ENCODE data around the gene SPRYD3. TPM values are rescaled to one million over a fixed set of nuclear protein-coding genes. Genes with fewer than 3 reads are reported as not detected.

The SPRYD3 gene
- total RNA-seq, 1 donor, result 33.0 TPM

DNA sequence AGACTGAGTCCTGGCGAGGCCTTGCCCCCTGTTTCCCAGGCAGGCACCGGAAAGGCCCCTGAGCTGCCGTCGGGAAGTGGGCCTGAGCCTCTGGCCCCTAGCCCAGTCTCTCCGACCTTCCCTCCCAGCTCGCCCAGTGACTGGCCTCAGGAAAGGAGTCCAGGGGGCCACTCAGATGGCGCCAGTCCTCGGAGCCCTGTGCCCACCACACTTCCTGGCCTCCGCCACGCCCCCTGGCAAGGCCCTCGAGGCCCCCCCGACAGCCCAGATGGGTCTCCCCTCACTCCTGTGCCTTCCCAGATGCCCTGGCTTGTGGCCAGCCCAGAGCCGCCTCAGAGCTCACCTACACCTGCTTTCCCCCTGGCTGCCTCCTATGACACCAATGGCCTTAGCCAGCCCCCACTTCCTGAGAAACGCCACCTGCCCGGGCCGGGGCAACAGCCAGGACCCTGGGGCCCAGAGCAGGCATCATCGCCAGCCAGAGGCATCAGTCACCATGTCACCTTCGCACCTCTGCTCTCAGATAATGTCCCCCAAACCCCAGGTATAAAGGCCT is 18.4 kb downstream of the SPRYD3 start:
- DNase-seq (ENCODE audit: low read depth), result no peak
- no peak overlapping the region for H3K4me3 ChIP-seq (ENCODE audit: low read depth, low read length)
- TF ChIP-seq, protein P1, sequence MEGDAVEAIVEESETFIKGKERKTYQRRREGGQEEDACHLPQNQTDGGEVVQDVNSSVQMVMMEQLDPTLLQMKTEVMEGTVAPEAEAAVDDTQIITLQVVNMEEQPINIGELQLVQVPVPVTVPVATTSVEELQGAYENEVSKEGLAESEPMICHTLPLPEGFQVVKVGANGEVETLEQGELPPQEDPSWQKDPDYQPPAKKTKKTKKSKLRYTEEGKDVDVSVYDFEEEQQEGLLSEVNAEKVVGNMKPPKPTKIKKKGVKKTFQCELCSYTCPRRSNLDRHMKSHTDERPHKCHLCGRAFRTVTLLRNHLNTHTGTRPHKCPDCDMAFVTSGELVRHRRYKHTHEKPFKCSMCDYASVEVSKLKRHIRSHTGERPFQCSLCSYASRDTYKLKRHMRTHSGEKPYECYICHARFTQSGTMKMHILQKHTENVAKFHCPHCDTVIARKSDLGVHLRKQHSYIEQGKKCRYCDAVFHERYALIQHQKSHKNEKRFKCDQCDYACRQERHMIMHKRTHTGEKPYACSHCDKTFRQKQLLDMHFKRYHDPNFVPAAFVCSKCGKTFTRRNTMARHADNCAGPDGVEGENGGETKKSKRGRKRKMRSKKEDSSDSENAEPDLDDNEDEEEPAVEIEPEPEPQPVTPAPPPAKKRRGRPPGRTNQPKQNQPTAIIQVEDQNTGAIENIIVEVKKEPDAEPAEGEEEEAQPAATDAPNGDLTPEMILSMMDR (IDR thresholded peaks at IDR 0.05; ENCODE audit: insufficient read depth, low read length), result no peak

DNA sequence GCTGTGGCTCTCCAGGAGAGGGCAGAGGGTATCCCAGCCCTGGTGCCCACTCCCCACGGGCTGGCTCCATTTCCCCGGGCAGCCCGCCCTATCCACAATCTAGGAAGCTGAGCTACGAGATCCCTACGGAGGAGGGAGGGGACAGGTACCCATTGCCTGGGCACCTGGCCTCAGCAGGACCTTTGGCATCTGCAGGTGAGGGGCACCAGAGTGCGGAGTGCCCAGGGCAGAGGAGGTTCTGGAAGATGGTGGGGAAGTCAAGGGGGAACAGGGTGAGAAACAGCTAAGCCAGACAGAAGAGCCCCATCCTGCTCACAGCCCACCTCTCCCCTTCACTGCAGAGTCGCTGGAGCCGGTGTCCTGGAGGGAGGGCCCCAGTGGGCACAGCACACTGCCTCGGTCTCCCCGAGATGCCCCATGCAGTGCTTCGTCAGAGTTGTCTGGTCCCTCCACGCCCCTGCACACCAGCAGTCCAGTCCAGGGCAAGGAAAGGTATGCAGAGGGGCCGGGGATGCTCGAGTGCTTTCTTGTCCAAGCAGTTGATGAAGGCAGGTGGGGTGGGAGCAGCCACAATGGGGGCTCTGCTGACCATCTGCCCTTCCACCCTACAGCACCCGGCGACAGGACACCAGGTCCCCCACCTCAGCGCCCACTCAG is 19.0 kb downstream of the SPRYD3 start:
- TF ChIP-seq, protein P1 (IDR thresholded peaks at IDR 0.05; ENCODE audit: insufficient read depth, low read length), result no peak
- DNase-seq (ENCODE audit: low read depth), result no peak
- H3K4me3 ChIP-seq (ENCODE audit: low read depth, low read length), result no peak overlapping the region

DNA sequence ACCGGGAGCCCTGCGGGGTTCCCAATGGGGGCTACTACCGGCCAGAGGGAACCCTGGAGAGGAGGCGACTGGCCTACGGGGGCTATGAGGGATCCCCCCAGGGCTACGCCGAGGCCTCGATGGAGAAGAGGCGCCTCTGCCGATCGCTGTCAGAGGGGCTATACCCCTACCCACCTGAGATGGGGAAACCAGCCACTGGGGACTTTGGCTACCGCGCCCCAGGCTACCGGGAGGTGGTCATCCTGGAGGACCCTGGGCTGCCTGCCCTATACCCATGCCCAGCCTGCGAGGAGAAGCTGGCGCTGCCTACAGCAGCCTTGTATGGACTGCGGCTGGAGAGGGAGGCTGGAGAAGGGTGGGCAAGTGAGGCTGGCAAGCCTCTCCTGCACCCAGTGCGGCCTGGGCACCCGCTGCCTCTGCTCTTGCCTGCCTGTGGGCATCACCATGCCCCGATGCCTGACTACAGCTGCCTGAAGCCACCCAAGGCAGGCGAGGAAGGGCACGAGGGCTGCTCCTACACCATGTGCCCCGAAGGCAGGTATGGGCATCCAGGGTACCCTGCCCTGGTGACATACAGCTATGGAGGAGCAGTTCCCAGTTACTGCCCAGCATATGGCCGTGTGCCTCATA is 19.6 kb downstream of the SPRYD3 start:
- TF ChIP-seq, protein P1 (IDR thresholded peaks at IDR 0.05; ENCODE audit: insufficient read depth, low read length), result no peak
- H3K4me3 ChIP-seq (ENCODE audit: low read depth, low read length), result no peak overlapping the region
- DNase-seq (ENCODE audit: low read depth), result no peak

DNA sequence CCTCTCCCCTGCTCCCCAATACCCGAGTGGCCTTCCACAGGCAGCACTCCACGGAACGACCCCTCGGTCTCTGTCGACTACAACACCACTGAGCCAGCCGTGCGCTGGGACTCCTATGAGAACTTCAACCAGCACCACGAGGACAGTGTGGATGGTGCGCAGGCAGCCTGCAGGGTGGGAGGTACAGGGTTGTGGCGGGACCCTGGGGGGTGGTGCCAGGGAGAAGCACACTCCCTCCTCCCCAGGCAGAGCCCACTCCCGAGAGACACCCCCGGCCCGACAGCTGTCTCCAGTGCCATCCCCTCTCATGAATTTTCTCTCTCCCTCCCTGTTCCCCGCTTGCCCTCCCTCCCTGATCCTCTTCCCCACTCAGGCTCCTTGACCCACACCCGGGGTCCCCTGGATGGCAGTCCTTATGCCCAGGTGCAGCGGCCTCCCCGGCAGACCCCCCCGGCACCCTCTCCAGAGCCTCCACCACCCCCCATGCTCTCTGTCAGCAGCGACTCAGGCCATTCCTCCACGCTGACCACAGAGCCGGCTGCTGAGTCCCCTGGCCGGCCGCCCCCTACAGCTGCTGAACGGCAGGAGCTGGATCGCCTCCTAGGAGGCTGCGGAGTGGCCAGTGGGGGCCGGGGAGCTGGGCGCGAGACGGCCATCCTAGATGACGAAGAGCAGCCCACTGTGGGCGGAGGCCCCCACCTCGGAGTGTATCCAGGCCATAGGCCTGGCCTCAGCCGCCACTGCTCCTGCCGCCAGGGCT is 20.3 kb downstream of the SPRYD3 start:
- no peak overlapping the region for H3K4me3 ChIP-seq (ENCODE audit: low read depth, low read length)
- TF ChIP-seq, protein P1 (IDR thresholded peaks at IDR 0.05; ENCODE audit: insufficient read depth, low read length), result no peak
- DNase-seq (ENCODE audit: low read depth), result no peak

DNA sequence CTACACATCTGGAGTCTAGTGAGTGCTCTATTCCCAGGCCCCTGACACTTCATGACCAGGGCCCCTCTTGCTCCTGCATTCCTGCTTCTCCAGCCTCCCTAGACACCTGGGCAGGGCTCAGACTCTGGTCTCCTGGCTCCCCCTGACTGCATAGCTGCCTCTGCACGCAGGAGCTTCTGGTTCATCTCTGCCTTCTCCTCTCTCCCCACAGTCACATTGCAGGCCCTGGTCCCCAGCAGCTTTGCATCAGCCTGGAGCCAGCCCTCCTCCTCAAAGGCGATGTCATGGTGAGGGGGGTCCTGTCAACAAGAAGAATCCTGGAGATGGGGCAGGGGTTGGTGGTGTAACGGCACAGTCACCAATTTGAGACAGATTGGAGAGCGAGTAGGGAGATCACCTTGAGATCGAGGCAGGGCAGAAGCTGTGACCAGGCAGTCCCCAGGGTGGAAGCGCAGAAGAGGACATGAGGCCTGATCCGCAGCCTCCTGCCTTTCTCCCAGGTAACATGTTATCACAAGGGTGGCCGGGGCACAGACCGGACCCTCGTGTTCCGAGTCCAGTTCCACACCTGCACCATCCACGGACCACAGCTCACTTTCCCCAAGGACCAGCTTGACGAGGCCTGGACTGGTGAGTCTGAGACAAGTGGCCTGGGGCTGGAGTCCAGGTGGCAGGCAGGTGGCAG is 21.2 kb downstream of the SPRYD3 start:
- DNase-seq (ENCODE audit: low read depth), result no peak
- H3K4me3 ChIP-seq (ENCODE audit: low read depth, low read length), result no peak overlapping the region
- TF ChIP-seq, protein P1 (IDR thresholded peaks at IDR 0.05; ENCODE audit: insufficient read depth, low read length), result no peak

DNA sequence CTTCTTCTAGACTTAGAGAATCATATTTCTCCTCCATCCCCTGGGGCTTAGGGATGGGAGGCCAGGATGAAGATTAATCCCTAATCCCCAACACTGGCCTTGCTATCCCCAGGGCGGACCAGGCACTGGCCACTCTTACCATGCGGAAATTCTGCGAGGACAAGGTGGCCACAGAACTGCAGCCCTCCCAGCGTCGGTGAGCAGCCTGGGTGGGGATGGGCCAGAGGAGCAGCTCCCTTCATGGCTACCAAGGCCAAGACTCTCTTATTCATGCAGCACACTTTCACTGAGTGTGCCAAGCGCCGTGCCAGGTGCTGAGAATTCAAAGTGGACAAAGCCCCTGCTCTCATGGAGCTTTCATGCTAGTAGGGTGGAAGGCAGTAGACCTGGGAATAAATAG is 22.3 kb downstream of the SPRYD3 start:
- no peak overlapping the region for H3K4me3 ChIP-seq (ENCODE audit: low read depth, low read length)
- TF ChIP-seq, protein P1 (IDR thresholded peaks at IDR 0.05; ENCODE audit: insufficient read depth, low read length), result no peak
- no peak for DNase-seq (ENCODE audit: low read depth)
